NCI-H524 treated with DMSO at 0.1 percent for 48 hours (cell line): Measurements from ENCODE around the gene TADA2A.
"Not testable (repeated sequence)": the region's sequence is repeated elsewhere in the genome, so short reads cannot be mapped to it uniquely, and the experiment has no call there.

Source experiments
- DNase-seq: peaks from one replicate; lab custom pipeline; 2025; lab: John Stamatoyannopoulos, UW

TADA2A gene

GRCh38 chr17:37399265-37399803 is 7.4 kb upstream of the TADA2A start:
- no peak for DNase-seq

- no peak for DNase-seq
These were observed 6.2 kb upstream of the TADA2A start for GRCh38 chr17:37400505-37400904.

GRCh38 chr17:37405522-37405921 is 1.2 kb upstream of the TADA2A start:
- DNase-seq: not testable (repeated sequence)

GRCh38 chr17:37405955-37406634 is 591 bp upstream of the TADA2A start:
- DNase-seq: no peak

GRCh38 chr17:37408145-37408479 is 1.4 kb downstream of the TADA2A start:
- DNase-seq: not testable (repeated sequence)

GRCh38 chr17:37410357-37410756 is 3.7 kb downstream of the TADA2A start:
- no peak for DNase-seq

- DNase-seq: no peak
These were observed 7.3 kb downstream of the TADA2A start for GRCh38 chr17:37413875-37414519.

GRCh38 chr17:37417852-37418251 is 11.2 kb downstream of the TADA2A start:
- DNase-seq: no peak

GRCh38 chr17:37422971-37423625 is 16.4 kb downstream of the TADA2A start:
- DNase-seq: no peak

- DNase-seq: no peak
These were observed 18.6 kb downstream of the TADA2A start for GRCh38 chr17:37425268-37425667.

- no peak for DNase-seq
These were observed 22.4 kb downstream of the TADA2A start for GRCh38 chr17:37429039-37429438.

GRCh38 chr17:37429453-37429852 is 22.8 kb downstream of the TADA2A start:
- DNase-seq: no peak

- no peak for DNase-seq
These were observed 23.5 kb downstream of the TADA2A start for GRCh38 chr17:37430051-37430627.

- DNase-seq: no peak
These were observed 26.0 kb downstream of the TADA2A start for GRCh38 chr17:37432671-37433070.

GRCh38 chr17:37438141-37438540 is 31.5 kb downstream of the TADA2A start:
- DNase-seq: no peak

GRCh38 chr17:37440424-37440823 is 33.7 kb downstream of the TADA2A start:
- DNase-seq: no peak

GRCh38 chr17:37441369-37442014 is 34.8 kb downstream of the TADA2A start:
- DNase-seq: not testable (repeated sequence)

- DNase-seq: no peak
These were observed 39.3 kb downstream of the TADA2A start for GRCh38 chr17:37446027-37446426.

GRCh38 chr17:37447641-37448040 is 41.0 kb downstream of the TADA2A start:
- DNase-seq: no peak

GRCh38 chr17:37450112-37450511 is 43.4 kb downstream of the TADA2A start:
- no peak for DNase-seq

- DNase-seq: not testable (repeated sequence)
These were observed 51.1 kb downstream of the TADA2A start for GRCh38 chr17:37457801-37458200.

- no peak for DNase-seq
These were observed 52.1 kb downstream of the TADA2A start for GRCh38 chr17:37458805-37459204.
